Astrocyte (in vitro differentiated cells and primary cell): ENCODE results near the gene HOXD4.
A peak's percentile ranks its signal among the peaks of the same experiment; 100 is the strongest.

Experiments
- CTCF ChIP-seq: IDR thresholded peaks from 2 replicates; pipeline ENCODE4 v1.5.1; 2011; ENCODE audit warnings: low read depth, mild to moderate bottlenecking, inconsistent platforms, low read length, moderate library complexity; ENCODE audit not compliant: insufficient read depth
- EZH2 ChIP-seq: IDR thresholded peaks from 2 replicates; pipeline ENCODE4 v1.6.1; 2012; ENCODE audit warnings: mild to moderate bottlenecking, low read length, inconsistent platforms; ENCODE audit not compliant: insufficient read depth

GRCh38 chr2:176126929-176127773 lies 24.2 kb upstream of the HOXD4 start:
- TF ChIP-seq CTCF = peak; percentile 92
- no peak for TF ChIP-seq EZH2
